ENCODE measurements around the gene CACNA2D3.

DNA sequence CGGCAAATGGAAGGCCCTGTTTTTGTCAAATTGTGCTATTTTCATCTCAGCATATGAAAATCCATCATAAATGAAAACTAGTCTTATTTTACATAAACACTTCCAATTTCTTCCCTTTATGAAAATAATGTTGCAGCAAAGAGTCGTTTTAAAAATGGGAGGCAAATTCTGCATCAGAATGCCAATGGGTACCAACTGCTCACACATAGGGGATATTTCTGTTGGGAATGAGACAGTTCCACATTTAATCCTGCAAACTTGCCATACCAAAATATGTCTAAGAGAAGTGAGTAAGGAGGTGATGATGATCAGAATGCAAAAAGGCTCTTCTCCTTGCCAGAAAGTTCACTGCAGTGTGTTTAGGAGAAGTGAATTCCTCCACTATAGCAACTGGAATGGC is 391.7 kb downstream of the CACNA2D3 start:
- no peak for TF ChIP-seq POLR2A (IDR thresholded peaks at IDR 0.05)
- TF ChIP-seq, protein P1, sequence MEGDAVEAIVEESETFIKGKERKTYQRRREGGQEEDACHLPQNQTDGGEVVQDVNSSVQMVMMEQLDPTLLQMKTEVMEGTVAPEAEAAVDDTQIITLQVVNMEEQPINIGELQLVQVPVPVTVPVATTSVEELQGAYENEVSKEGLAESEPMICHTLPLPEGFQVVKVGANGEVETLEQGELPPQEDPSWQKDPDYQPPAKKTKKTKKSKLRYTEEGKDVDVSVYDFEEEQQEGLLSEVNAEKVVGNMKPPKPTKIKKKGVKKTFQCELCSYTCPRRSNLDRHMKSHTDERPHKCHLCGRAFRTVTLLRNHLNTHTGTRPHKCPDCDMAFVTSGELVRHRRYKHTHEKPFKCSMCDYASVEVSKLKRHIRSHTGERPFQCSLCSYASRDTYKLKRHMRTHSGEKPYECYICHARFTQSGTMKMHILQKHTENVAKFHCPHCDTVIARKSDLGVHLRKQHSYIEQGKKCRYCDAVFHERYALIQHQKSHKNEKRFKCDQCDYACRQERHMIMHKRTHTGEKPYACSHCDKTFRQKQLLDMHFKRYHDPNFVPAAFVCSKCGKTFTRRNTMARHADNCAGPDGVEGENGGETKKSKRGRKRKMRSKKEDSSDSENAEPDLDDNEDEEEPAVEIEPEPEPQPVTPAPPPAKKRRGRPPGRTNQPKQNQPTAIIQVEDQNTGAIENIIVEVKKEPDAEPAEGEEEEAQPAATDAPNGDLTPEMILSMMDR (IDR thresholded peaks at IDR 0.05), result no peak
